Activated T-cell treated with anti-CD3 and anti-CD28 coated beads, Interleukin-2, amount 50 U/mL, for 24 hours (primary cell): ENCODE measurements around the gene SLC66A1.

ENCODE experiments used
- DNase-seq: peaks from one replicate; pipeline ENCODE4 v3.0.0-alpha.2; 2020
- H3K27ac Mint-ChIP-seq: 2 replicates; pipeline ENCODE4 v1.8.0; 2020; ENCODE audit warnings: mild to moderate bottlenecking, mixed read lengths
- H3K27me3 Mint-ChIP-seq: 2 replicates; pipeline ENCODE4 v1.8.0; 2020; ENCODE audit warnings: mixed read lengths
- H3K36me3 Mint-ChIP-seq: 2 replicates; pipeline ENCODE4 v1.8.0; 2020; ENCODE audit warnings: low read depth, mixed read lengths
- H3K4me1 Mint-ChIP-seq: 2 replicates; pipeline ENCODE4 v1.8.0; 2020; ENCODE audit warnings: low read depth, mixed read lengths
- H3K4me3 Mint-ChIP-seq: 2 replicates; pipeline ENCODE4 v1.8.0; 2020; ENCODE audit warnings: mild to moderate bottlenecking, moderate library complexity, mixed read lengths
- H3K9me3 Mint-ChIP-seq: 2 replicates; pipeline ENCODE4 v1.8.0; 2020; ENCODE audit warnings: mixed read lengths

Gene SLC66A1

GRCh38 chr1:19325958-19326747, 14.0 kb downstream of the SLC66A1 start:
- Mint-ChIP-seq H3K27me3 (no peaks in the 10 kb centered on the region), H3K36me3 (peaks cover 25% of the 10 kb centered on the region), H3K27ac (peak overlapping the region; percentile 71), H3K4me3 (no peak overlapping the region), H3K4me1 (no peaks in the 10 kb centered on the region), H3K9me3 (no peaks in the 10 kb centered on the region)
- no peak for DNase-seq

- Mint-ChIP-seq H3K27me3 (no peaks in the 10 kb centered on the region), H3K27ac (peak overlapping the region; percentile 71), H3K4me3 (no peak overlapping the region), H3K4me1 (no peaks in the 10 kb centered on the region), H3K36me3 (peaks cover 25% of the 10 kb centered on the region), H3K9me3 (no peaks in the 10 kb centered on the region)
- no peak for DNase-seq
Measured at GRCh38 chr1:19326748-19327065, 14.6 kb downstream of the SLC66A1 start.

- Mint-ChIP-seq H3K4me3 (no peak overlapping the region), H3K27me3 (no peaks in the 10 kb centered on the region), H3K27ac (peak overlapping the region; percentile 47), H3K9me3 (no peaks in the 10 kb centered on the region), H3K36me3 (peaks cover 25% of the 10 kb centered on the region), H3K4me1 (no peaks in the 10 kb centered on the region)
- no peak for DNase-seq
Measured at GRCh38 chr1:19327301-19327700, 15.2 kb downstream of the SLC66A1 start.

- H3K9me3 Mint-ChIP-seq = no peaks in the 10 kb centered on the region
- no peaks in the 10 kb centered on the region for H3K27me3 Mint-ChIP-seq
- H3K27ac Mint-ChIP-seq = no peak overlapping the region
- no peak for DNase-seq
- H3K4me3 Mint-ChIP-seq = no peak overlapping the region
- no peaks in the 10 kb centered on the region for H3K4me1 Mint-ChIP-seq
- H3K36me3 Mint-ChIP-seq = peaks cover 22% of the 10 kb centered on the region
Measured at GRCh38 chr1:19327736-19328135, 15.6 kb downstream of the SLC66A1 start.

GRCh38 chr1:19328486-19328885, 16.4 kb downstream of the SLC66A1 start:
- Mint-ChIP-seq H3K4me1 (peaks cover 2% of the 10 kb centered on the region), H3K9me3 (no peaks in the 10 kb centered on the region), H3K4me3 (no peak overlapping the region), H3K27me3 (no peaks in the 10 kb centered on the region), H3K36me3 (peaks cover 20% of the 10 kb centered on the region), H3K27ac (no peak overlapping the region)
- DNase-seq = no peak

DNA sequence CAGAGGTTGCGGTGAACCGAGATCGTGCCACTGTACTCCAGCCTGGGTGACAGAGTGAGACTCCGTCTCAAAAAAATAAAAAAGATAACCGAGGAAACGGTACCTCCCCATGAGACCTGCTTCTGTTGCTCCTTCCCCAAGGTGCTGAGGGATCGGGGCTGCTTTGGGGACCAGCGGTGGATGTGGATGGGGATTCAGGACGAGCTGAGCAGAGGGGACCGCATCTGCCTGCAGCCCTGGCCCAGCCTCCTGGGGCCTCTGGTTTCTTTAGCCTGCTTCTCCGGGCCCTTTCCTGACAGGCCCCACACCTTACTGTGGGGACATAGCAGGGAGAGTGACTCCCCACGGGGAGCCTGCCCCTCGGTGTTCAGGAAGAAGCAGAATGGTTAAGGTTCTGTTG, 17.1 kb downstream of the SLC66A1 start:
- peaks cover 7% of the 10 kb centered on the region for H3K4me1 Mint-ChIP-seq
- peaks cover 20% of the 10 kb centered on the region for H3K36me3 Mint-ChIP-seq
- DNase-seq = no peak
- no peak overlapping the region for H3K27ac Mint-ChIP-seq
- H3K4me3 Mint-ChIP-seq = no peak overlapping the region
- H3K9me3 Mint-ChIP-seq = no peaks in the 10 kb centered on the region
- H3K27me3 Mint-ChIP-seq = no peaks in the 10 kb centered on the region

DNA sequence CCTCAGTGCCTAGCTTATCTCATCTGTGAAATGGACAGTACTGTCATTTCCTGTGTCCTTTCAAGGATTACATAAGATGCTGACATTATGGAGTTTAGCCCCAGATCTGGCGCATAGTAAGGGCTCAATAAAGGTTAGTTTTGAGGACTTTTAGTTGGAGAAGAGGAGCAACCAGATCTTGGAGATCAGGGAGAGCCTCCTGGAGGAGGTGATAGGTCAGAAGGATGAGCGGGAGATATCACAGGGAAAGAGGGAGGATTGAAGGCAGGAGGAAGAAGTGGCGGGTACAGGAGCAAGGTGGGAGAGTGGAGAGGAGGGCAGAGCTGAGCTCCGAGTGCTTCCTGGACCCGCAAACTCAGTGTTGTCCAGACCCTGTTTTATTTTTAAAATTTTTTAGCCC, 17.5 kb downstream of the SLC66A1 start:
- DNase-seq = no peak
- no peaks in the 10 kb centered on the region for H3K9me3 Mint-ChIP-seq
- no peak overlapping the region for H3K27ac Mint-ChIP-seq
- H3K4me3 Mint-ChIP-seq = no peak overlapping the region
- peaks cover 17% of the 10 kb centered on the region for H3K36me3 Mint-ChIP-seq
- H3K4me1 Mint-ChIP-seq = peaks cover 7% of the 10 kb centered on the region
- H3K27me3 Mint-ChIP-seq = no peaks in the 10 kb centered on the region

- Mint-ChIP-seq H3K4me1 (peaks cover 11% of the 10 kb centered on the region), H3K36me3 (peaks cover 14% of the 10 kb centered on the region), H3K27me3 (no peaks in the 10 kb centered on the region), H3K9me3 (no peaks in the 10 kb centered on the region), H3K4me3 (no peak overlapping the region), H3K27ac (peak overlapping the region; percentile 42)
- DNase-seq = no peak
Measured at GRCh38 chr1:19330449-19331135, 18.5 kb downstream of the SLC66A1 start.

DNA sequence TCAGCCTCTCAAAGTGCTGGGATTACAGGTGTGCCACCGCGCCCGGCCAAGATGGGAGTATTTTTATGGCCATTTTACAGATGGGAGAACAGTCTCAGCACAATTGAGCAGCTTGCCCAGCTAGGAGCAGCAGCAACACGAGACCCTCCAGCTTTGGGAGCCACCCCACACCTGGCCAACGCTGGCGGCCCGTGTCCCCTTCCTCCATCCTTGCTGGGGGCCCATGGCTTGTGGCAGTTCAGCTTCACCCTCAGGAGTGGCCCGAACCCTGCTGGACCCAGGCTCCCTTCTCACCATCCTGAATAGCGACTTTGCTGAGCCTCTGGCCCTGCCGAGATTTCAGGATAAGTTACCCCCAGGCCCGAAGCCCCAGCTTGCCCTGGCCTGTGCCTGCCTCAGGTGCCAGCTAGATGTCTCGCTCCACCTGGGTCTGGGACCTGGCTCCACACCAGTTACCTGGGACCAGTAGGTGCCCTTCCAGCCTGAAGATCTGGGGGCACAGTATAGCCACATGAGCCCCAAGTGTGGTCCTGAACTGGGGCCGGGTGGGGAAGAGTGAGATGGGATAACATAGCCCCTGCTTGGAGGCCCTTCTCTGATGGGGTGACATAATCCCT, 19.2 kb downstream of the SLC66A1 start:
- H3K27ac Mint-ChIP-seq = no peak overlapping the region
- H3K36me3 Mint-ChIP-seq = peaks cover 14% of the 10 kb centered on the region
- DNase-seq = no peak
- H3K4me3 Mint-ChIP-seq = no peak overlapping the region
- no peaks in the 10 kb centered on the region for H3K9me3 Mint-ChIP-seq
- peaks cover 19% of the 10 kb centered on the region for H3K4me1 Mint-ChIP-seq
- H3K27me3 Mint-ChIP-seq = no peaks in the 10 kb centered on the region

DNA sequence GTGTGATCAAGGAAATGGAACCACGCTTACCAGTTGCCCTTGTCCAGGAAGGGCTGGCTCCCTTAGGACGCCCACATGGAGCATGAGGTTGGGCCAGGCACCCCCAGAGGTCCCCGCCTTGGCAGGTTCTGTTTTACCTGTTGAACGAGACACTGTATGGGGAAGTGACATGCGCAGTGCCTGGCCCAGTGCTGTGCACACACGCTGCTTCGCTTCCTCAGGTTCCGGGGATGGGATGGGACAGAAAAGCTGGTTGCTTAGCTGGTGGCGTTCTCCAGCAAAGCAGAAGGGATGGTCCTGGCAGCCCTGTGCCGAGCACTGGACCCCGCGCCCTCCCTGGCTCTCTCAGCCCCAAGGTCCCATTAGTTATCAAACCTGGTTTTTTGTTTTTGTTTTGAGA, 20.7 kb downstream of the SLC66A1 start:
- H3K36me3 Mint-ChIP-seq = peaks cover 13% of the 10 kb centered on the region
- H3K4me3 Mint-ChIP-seq = no peak overlapping the region
- H3K27ac Mint-ChIP-seq = peak overlapping the region; percentile 44
- H3K27me3 Mint-ChIP-seq = no peaks in the 10 kb centered on the region
- H3K4me1 Mint-ChIP-seq = peaks cover 33% of the 10 kb centered on the region
- no peaks in the 10 kb centered on the region for H3K9me3 Mint-ChIP-seq
- no peak for DNase-seq

DNA sequence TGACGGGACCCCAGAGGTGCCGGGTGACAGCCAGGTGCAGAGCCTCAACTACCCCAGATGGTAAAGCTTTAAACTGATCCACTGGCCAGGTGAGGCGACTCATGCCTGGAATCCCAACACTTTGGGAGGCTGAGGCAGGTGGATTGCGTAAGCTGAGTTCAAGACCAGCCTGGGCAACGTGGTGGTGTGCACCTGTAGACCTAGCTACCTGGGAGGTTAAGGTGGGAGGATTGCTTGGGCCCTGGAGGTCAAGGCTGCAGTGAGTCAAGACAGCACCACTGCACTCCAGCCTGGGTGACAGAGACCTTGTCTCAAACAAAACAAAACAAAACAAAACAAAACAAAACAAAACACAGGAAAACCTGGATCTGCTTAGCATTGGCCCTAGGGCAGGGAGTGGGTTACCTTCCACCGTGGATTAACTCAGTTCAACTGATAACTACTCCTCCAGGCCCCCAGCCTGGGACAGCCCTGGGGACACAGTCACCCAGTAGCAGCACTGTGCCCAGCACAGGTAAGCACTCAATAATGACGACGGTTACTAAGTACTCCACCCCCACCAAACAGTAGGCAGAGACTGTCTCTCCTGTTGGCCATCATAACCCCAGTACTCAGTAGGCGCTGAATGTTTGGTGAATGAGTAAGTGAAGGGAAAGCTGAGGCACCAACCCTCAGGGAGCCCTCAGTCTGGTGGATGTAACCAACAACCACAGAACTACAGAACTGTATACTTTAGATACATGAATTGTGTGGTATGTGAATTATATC, 21.6 kb downstream of the SLC66A1 start:
- Mint-ChIP-seq H3K9me3 (no peaks in the 10 kb centered on the region), H3K27me3 (no peaks in the 10 kb centered on the region), H3K36me3 (peaks cover 18% of the 10 kb centered on the region), H3K27ac (no peak overlapping the region), H3K4me1 (peaks cover 34% of the 10 kb centered on the region), H3K4me3 (no peak overlapping the region)
- DNase-seq = no peak

DNA sequence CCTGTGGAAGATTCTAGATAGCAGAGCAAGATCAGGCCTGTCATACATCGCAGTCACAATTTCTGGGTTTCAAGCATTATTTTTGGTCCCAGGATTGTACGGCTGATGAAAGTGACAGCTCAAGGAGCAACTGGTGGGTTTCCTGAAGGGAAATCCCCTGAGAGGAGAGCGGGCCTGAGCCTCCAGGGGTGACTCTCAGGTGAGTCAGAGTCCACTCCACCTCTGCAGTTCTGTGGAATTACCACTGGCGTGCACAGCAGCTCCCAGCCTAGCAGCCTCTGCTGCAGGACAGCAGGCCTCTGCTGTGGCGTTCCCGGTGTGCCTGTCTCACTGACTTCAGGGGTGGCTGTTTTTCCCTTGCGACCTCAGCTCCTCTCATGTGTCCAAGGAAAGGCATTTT, 24.4 kb downstream of the SLC66A1 start:
- Mint-ChIP-seq H3K27me3 (no peaks in the 10 kb centered on the region), H3K36me3 (peaks cover 41% of the 10 kb centered on the region), H3K27ac (peak overlapping the region; percentile 89), H3K4me1 (peaks cover 39% of the 10 kb centered on the region), H3K4me3 (peak overlapping the region; percentile 38), H3K9me3 (no peaks in the 10 kb centered on the region)
- DNase-seq = peak; percentile 67

GRCh38 chr1:19337289-19337688, 25.2 kb downstream of the SLC66A1 start:
- peak overlapping the region; percentile 89 for H3K27ac Mint-ChIP-seq
- no peaks in the 10 kb centered on the region for H3K27me3 Mint-ChIP-seq
- no peak for DNase-seq
- peaks cover 48% of the 10 kb centered on the region for H3K36me3 Mint-ChIP-seq
- no peak overlapping the region for H3K4me3 Mint-ChIP-seq
- H3K9me3 Mint-ChIP-seq = no peaks in the 10 kb centered on the region
- H3K4me1 Mint-ChIP-seq = peaks cover 42% of the 10 kb centered on the region

DNA sequence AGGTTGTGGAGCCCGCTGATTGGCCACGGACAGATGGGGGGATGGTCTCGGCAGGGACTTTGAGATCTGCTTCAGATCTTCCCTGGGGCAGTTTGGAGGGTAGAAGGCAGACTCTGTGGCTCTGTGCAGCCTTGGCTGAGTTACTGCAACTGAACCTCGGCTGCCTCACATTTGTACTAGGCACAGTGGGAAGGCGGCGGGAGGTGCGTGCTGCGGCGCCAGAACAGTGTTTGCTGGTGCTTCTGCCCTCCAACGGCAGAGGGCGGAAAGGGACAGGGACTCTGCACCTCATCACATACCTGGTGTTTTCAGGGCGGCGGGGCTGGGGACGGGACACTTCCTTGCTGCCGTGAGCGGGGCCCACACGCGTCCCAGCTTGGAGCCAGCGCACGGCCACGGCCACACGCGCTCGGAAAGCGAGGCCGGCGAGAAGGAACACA, 26.2 kb downstream of the SLC66A1 start:
- peak overlapping the region; percentile 89 for H3K27ac Mint-ChIP-seq
- H3K27me3 Mint-ChIP-seq = no peaks in the 10 kb centered on the region
- H3K4me1 Mint-ChIP-seq = peaks cover 40% of the 10 kb centered on the region
- no peaks in the 10 kb centered on the region for H3K9me3 Mint-ChIP-seq
- no peak for DNase-seq
- no peak overlapping the region for H3K4me3 Mint-ChIP-seq
- peaks cover 59% of the 10 kb centered on the region for H3K36me3 Mint-ChIP-seq
